H54 (cell line): Measurements from ENCODE around the gene RSL1D1.

Experiments
- DNase-seq: peaks from one replicate; pipeline ENCODE4 v3.0.0; 2011; ENCODE audit warnings: low spot score, mixed read lengths; ENCODE audit not compliant: insufficient read length
- FAIRE-seq: peaks from 3 replicates; lab custom pipeline; 2011; peaks lifted over from hg19 to GRCh38; lab: Jason Lieb, UNC
- POLR2A ChIP-seq: IDR thresholded peaks from 2 replicates; pipeline ENCODE4 v1.6.1; 2011; ENCODE audit warnings: low read depth, mild to moderate bottlenecking, low read length

The RSL1D1 gene

DNA sequence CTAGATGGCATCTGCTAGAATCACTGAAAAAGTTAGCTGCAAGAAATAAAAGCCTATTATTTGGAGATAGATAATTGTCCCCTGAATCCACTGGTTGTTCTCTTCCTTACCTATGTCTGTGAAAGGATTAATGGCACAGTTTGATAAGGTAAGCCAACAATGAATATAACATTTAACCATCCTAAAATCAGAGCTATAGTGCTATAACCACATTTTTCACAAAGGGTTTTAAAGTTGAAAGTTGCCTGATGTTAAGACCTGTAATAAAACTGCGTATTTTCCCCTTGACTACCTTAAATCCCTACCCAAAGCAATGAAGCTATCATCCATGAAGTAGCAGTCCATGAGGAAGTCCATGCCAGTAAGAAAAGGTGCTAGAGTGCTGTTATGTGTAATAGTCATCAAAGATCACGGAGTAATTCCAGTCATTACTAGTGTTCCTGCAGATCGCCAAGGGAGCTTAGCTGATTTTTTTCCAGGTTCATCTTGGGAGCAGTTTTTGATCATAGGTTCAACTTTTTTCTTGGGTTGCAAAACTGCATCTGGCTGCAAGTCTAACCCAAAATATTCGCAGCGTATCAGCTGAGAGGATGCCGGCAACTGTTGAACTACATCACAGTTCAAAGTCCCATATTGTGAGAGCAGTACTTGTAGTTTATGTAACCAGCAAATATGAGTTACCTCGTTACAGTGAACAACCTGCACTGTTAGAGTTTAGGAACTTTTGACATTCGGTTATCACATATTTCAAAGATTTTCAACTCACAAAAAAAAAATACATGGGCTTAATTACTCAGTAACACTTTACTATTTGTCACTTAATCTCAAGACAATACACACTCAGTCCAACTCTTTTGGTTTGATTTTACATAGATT is 18.2 kb upstream of the RSL1D1 start:
- FAIRE-seq (peak; percentile 48), DNase-seq (no peak)
- no peak for TF ChIP-seq POLR2A

DNA sequence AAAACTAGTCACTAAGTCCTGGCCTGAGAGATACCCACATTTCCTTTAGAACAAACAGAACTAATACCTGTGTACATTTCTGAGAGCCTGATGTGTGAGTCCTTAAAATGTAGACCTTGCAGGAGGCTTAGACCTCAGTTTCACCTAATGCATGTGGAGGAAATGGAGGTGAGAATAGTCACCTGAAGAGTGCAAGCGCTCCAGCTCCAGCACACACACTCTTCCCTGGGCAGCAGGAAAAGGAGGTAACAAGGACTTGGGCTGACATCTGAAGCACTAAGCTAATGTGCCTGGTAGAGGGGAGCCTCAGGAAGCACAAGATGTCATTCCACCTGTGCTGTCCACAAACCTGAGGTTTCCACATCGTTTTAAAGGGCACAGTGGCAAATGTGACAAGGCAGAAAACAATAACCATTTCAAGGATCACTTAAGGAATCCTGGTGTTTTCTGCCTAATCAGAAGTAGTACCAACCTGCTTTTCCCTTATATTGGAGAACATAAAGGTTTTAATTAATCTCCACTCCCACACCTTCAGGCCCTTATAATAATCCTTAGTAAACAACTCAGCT is 17.2 kb upstream of the RSL1D1 start:
- TF ChIP-seq POLR2A = no peak
- DNase-seq (no peak), FAIRE-seq (peak; percentile 11)

DNA sequence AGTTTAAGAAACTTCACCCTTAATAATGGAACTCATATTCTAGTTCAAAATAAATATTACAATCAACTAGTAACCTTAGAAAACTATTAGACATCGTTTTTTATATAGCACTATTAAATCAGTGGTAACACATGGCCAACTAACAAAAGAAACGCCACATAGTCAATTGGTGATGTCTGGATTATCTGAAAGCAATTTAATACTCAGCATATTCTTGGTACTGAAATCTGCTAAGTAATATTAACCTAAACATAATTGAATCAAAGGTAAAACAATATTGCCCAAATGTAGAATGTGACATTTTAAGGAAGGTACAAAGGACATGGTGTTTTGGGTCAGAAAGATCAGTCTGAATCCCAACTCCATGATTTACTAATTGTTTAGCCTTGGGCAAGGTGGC is 11.1 kb upstream of the RSL1D1 start:
- FAIRE-seq = no peak
- DNase-seq = no peak
- TF ChIP-seq POLR2A = no peak

DNA sequence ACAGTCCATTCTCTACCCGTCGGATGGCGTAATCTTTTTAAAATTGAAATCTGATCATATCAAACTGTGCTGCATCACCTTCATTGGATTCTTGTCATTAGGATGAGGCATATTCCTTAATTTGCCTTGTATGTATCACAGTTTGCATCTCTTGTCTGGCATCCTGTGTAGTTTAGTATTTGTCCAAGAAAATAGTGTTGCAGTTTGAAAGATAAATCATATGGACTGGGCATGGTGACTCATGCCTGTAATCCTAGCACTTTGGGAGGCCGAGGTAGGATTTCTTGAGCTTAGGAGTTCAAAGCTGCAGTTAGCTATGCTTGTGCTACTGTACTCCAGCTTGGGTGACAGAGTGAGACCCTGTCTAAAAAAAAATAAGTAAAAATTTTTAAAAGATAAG is 5.8 kb upstream of the RSL1D1 start:
- TF ChIP-seq POLR2A = no peak
- FAIRE-seq = peak; percentile 82

DNA sequence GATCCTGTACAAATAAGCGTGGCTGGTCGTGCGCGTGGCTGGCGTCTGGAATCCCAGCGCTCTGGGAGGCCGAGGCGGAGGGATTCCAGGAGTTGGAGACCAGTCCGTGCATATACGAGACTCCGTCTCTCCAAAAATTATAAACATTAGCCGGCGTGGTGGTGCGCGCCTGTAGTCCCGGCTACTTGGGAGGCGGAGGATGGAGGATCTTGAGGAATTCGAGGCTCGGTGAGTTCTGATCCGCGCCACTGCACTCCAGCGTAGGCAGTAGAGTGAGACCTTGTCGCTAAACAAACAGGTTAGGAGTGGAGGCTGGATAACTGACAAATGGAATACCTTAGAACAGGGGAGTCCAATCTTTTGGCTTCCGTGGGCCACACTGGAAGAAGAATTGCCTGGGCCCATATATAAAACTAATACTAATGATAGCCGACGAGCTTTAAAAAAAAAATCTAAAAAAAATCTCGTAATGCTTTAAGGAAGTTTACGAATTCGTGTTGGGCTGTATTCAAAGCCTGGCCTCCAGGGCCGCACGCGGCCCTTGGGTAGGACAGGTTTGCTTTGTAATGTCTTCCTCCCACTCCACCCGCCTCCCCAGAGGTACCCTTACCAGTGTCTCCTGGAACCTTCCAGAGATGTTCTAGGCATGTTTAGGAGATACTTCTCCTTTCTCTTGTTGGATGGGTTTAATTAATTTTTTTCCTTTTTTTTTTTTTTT is 909 bp upstream of the RSL1D1 start:
- no peak for TF ChIP-seq POLR2A
- FAIRE-seq (no peak), DNase-seq (no peak)

More for the DNA sequence above, 5.8 kb upstream of the RSL1D1 start:
- DNase-seq = no peak

DNA sequence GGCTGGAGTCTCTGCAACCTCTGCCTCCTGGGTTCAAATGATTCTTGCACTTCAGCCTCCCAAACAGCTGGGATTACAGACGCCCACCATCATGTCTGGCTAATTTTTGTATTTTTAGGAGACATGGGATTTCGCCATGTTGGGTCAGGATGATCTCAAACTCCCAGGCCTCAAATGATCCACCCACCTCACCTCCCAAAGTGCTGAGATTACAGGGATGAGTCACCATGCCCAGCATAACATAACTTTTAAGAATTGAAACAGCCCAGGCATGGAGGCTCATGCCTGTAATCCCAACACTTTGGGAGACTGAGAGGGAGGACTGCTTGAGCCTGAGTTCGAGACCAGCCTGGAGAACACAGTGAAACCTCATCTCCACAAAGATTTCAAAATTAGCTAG is 2.5 kb downstream of the RSL1D1 start:
- no peak for TF ChIP-seq POLR2A
- FAIRE-seq (no peak), DNase-seq (no peak)

DNA sequence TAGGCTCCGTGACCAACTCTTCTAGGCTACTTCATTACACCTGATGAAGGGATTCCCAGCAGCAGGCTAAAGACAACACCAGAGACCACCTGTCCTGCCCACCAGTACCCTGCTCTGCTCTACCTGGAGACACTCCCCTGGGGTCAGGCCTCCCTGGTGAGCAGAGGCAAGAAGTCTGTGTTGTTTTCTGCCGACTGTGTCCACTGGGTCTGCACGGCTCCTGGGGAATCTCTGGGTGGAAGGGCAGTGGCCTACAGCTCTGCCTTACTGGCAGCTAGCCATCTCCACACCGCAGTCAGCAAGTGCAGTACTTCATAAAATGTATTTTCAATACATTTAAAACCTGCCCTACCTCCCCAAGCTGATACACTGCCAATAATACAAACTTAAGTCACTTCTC is 6.8 kb downstream of the RSL1D1 start:
- no peak for DNase-seq
- no peak for FAIRE-seq
- no peak for TF ChIP-seq POLR2A

DNA sequence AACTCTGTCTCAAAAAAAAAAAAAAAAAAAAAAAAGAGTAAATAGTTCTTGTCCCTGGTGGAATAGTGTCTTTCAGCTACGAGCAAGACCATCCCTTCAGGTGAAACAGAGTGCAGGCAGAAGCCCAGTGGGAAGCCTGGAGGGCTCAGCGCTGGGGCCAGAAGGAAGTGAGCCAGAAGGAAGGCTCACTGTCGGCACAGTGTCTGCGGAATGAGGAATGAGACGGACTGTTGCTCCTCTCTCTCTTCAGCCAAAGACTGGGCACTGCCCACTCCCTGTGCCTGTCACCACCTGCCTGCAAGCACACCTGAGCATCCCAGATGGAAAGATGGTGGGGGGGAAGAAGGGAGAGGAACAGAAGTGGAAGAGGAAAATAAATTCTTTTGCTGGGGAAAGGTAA is 7.5 kb downstream of the RSL1D1 start:
- DNase-seq (no peak), FAIRE-seq (no peak)
- TF ChIP-seq POLR2A = no peak

DNA sequence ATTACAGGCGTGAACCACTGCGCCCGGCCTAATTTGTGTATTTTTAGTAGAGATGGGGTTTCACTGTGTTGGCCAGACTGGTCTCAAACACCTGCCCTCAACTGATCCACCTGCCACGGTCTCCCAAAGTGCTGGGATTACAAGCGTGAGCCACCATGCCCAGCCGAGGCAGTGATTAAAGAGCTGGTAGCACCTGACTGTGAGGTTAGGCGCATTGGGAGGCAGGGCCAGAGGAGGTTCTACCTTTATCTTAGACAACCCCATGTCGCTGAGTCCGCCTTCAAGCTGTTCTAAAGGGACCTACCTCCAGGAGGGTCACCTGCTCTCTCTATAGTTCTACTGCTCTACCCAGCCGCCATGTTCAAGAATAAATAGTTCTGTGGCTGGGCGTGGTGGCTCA is 8.1 kb downstream of the RSL1D1 start:
- TF ChIP-seq POLR2A = no peak
- FAIRE-seq = no peak
- DNase-seq = no peak

DNA sequence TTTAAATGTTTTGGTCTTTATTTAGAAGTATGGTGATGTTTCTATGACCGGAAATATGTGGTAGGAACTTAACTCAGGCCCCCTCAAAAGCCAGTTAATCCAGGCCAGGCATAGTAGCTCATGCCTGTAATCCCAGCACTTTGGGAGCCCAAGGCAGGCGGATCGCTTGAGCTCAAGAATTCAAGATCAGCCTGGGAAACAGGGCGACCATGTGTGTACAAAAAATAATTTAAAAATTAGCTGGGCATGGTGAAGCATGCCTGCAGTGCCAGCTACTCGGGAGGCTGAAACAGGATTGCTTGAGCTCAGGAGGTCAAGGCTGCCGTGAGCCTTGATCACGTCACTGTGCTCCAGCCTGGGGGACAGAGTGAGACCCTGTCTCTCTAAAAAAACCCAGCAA is 10.3 kb downstream of the RSL1D1 start:
- FAIRE-seq (no peak), DNase-seq (no peak)
- no peak for TF ChIP-seq POLR2A

DNA sequence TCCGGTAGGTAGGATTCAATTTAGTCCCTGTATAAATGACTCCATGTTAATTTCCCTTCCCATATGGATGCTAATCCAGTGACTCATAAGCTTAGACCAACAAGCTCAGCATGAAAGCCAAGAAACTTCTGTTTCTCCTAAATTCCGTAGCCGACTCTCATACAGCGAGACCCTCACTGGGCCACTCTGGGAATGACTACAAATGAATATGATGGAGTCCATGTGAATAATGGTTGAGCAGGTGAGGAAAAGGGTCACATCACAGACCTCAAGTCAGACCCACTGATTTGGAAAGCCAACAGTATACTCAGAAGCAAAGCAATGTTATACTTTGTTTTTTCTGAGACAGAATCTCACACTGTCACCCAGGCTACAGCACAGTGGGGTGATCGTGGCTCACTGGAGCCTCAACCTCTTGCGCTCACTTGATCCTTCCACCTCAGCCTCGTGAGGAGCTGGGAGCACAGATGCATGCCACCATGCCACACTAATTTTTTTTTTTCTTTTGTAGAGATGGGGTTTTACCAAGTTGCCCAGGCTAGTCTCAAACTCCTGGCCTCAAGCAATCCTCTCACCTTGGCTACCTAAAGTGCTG is 14.6 kb downstream of the RSL1D1 start:
- no peak for TF ChIP-seq POLR2A
- FAIRE-seq (peak; percentile 43), DNase-seq (peak; percentile 58)

DNA sequence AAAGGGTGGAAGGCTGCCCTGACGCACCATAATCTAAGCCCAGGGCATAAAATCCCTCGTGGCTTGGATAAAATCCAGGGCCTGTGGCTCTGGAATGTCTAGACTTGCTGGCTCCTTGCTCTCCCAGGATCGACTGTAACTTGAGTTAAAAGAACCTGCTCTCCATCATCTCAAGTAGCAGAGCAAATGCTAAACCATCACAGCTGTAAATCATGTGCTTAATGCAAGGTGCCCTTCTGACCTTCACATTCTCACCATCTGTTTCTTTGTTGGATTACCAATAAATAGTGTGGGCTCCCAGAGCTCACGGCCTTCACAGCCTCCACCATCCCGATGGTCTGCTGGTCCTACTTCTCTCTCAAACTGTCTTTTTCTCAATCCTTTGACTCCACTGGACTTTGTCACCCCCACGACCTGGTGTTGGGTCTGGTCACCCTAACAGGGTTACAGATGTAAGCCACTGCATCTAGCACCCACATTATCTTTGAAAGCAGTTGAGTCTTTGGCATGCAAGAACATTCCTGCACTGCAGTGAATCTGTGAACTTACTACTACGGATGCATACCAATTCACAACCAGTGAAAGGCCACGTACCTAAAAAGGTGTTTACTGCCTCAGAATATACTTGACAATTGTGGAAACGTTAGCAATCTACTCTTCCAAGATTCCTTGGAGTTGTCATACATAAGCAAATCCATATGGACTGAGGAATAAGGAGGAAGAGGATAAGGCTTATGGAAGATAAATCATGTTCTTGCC is 15.3 kb downstream of the RSL1D1 start:
- FAIRE-seq (no peak), DNase-seq (no peak)
- TF ChIP-seq POLR2A = no peak

DNA sequence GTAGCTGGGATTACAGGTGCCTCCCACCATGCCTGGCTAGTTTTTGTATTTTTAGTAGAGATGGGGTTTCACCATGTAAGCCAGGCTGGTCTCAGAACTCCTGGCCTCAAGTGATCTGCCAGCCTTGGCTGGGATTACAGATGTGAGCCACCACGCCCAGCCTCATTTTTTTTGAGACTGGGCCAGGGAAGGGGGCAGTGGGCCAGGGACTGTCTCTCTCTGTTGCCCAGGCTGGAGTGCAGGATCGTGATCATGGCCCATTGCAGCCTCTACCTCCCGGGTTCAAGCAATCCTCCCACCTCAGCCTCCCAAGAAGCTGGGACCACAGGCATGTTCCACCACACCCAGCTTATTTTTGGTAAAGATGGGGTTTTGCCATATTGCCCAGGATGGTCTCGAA is 16.0 kb downstream of the RSL1D1 start:
- DNase-seq (no peak), FAIRE-seq (no peak)
- TF ChIP-seq POLR2A = no peak
